NCI-H69 (cell line): ENCODE measurements around the gene OR10G7.

Experiments
- DNase-seq: peaks from one replicate; lab custom pipeline; 2025; lab: John Stamatoyannopoulos, UW

The OR10G7 gene

GRCh38 chr11:124041254-124041653 is at the start of gene OR10G7:
OR10G7 (minus strand) TSS chr11:124041325; CDS start chr11:124039001, 2,324 bp downstream.
- no peak for DNase-seq

- DNase-seq, result peak; percentile 9
These were observed 45.1 kb upstream of the OR10G7 start for GRCh38 chr11:124085997-124086846.

GRCh38 chr11:124085583-124085982 is 44.5 kb upstream of the OR10G7 start:
- DNase-seq, result no peak

- DNase-seq, result no peak
These were observed 41.2 kb upstream of the OR10G7 start for GRCh38 chr11:124082371-124082770.

GRCh38 chr11:124081483-124081882 is 40.4 kb upstream of the OR10G7 start:
- DNase-seq, result no peak

GRCh38 chr11:124080327-124081001 is 39.3 kb upstream of the OR10G7 start:
- DNase-seq, result no peak

GRCh38 chr11:124079631-124080326 is 38.7 kb upstream of the OR10G7 start:
- DNase-seq, result no peak

- DNase-seq, result no peak
These were observed 37.5 kb upstream of the OR10G7 start for GRCh38 chr11:124078591-124078990.

GRCh38 chr11:124077266-124077665 is 36.1 kb upstream of the OR10G7 start:
- no peak for DNase-seq

GRCh38 chr11:124075841-124076651 is 34.9 kb upstream of the OR10G7 start:
- DNase-seq, result peak; percentile 25

GRCh38 chr11:124075492-124075840 is 34.3 kb upstream of the OR10G7 start:
- no peak for DNase-seq

- no peak for DNase-seq
These were observed 33.4 kb upstream of the OR10G7 start for GRCh38 chr11:124074554-124074953.

GRCh38 chr11:124072147-124072546 is 31.0 kb upstream of the OR10G7 start:
- no peak for DNase-seq

- no peak for DNase-seq
These were observed 30.5 kb upstream of the OR10G7 start for GRCh38 chr11:124071623-124071948.

GRCh38 chr11:124070915-124071622 is 29.9 kb upstream of the OR10G7 start:
- DNase-seq, result peak; percentile 52

- DNase-seq, result peak; percentile 76
These were observed 28.6 kb upstream of the OR10G7 start for GRCh38 chr11:124069429-124070401.

GRCh38 chr11:124068601-124069110 is 27.5 kb upstream of the OR10G7 start:
- DNase-seq, result no peak

GRCh38 chr11:124052966-124053365 is 11.8 kb upstream of the OR10G7 start:
- DNase-seq, result no peak

- no peak for DNase-seq
These were observed 9.6 kb upstream of the OR10G7 start for GRCh38 chr11:124050748-124051147.

- no peak for DNase-seq
These were observed 2.3 kb upstream of the OR10G7 start for GRCh38 chr11:124043420-124043819.
